Upper lobe of right lung (tissue), 1 donor: ENCODE results near the gene ARHGEF26. TPM values are rescaled to one million over a fixed set of nuclear protein-coding genes. Genes with fewer than 3 reads are reported as not detected.

Source experiments
- ATAC-seq: fragments of 200-7000 bp; cut with Tn5 transposase; one replicate; pipeline ENCODE4 v1.9.1; 2020; ENCODE audit warnings: mild to moderate bottlenecking, moderate library complexity
- DNase-seq: peaks from one replicate; pipeline ENCODE4 v3.0.0-alpha.2; 2020
- H3K27ac ChIP-seq: fragments of 200-600 bp; one replicate; pipeline ENCODE4 v1.8.0; 2022
- H3K27me3 ChIP-seq: fragments of 200-600 bp; one replicate; pipeline ENCODE4 v1.8.0; 2022; ENCODE audit warnings: mild to moderate bottlenecking
- H3K36me3 ChIP-seq: fragments of 200-600 bp; one replicate; pipeline ENCODE4 v1.8.0; 2022
- H3K4me1 ChIP-seq: fragments of 200-600 bp; one replicate; pipeline ENCODE4 v1.8.0; 2022
- H3K4me3 ChIP-seq: fragments of 200-600 bp; one replicate; pipeline ENCODE4 v1.8.0; 2022; ENCODE audit warnings: mild to moderate bottlenecking
- H3K9me3 ChIP-seq: fragments of 200-600 bp; one replicate; pipeline ENCODE4 v1.8.0; 2022
- CTCF ChIP-seq: fragments of 200-600 bp; IDR thresholded peaks from one replicate; pipeline ENCODE4 v1.8.0; 2022; ENCODE audit warnings: antibody characterized with exemption
- intact Hi-C: fragments of 100-400 bp; cut with DNase I; formaldehyde crosslinking; loops from one replicate; pipeline ENCODE4 v1.11.0; 2022
- total RNA-seq: library from RNA; stranded (reverse); fragmentation: NEBNext Ultra II Directional; extraction: Animal tissue kit (Norgen Biotek cat#: 25700); gene quantifications from one replicate; pipeline ENCODE4 v1.2.1, GENCODE V29; 2021
- donor health status: DM: no; HTN: yes; CAD: no; lungs with severe emphysema.

ARHGEF26 gene
- total RNA-seq, 1 donor from 2014 or later: 58.8 TPM

DNA sequence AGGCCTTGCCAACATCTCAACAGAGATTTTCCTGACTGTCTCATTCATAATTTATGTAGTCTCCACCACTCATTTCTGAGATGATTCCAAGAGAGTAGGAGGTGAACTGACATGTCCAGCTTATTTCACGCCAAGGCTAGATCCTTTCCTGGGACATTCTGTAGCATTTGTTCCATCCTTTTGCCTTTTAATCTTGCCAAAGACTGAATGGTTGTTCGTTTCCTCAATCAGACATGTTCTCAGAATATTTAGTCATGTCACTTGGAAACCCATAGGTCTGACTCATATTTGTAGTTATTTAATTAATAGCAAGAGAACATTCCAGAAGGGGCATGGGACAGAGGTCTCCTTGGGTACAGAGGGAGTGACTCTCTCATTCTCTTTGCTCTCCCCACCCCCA lies 122.2 kb downstream of the ARHGEF26 start:
- H3K27me3 ChIP-seq: no peaks in the 10 kb centered on the region
- no peaks in the 10 kb centered on the region for H3K9me3 ChIP-seq
- H3K36me3 ChIP-seq: no peaks in the 10 kb centered on the region
- H3K4me1 ChIP-seq: no peaks in the 10 kb centered on the region
- ATAC-seq: peak; percentile 45
- peak overlapping the region; percentile 4 for H3K27ac ChIP-seq
- no peak overlapping the region for H3K4me3 ChIP-seq
- TF ChIP-seq CTCF: no peak
- intact Hi-C loops: loop anchor here (10.0 kb wide), 1 partner anchor 149 kb away; no protein-coding TSS in a partner anchor
- DNase-seq: no peak

DNA sequence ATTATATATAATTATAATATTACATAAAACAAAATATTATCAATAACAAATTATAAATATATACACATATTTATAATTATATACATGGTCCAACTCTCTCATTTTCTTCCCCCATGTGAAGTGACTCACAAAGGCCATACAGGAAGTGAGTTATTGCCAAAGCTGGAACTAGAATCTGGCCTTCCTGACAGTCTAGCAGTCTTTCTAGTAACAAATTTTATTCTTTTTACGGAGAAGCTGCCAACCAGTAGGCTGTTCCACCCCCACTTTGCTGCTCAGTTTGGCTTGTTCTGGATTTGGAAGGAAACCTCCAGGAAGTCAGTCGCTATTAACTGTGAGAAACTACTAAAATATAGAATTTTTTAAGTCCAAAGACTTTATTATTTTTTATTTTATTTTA lies 123.5 kb downstream of the ARHGEF26 start:
- ATAC-seq (no peak), DNase-seq (no peak)
- TF ChIP-seq CTCF: no peak
- H3K27ac ChIP-seq: no peak overlapping the region
- H3K36me3 ChIP-seq: no peaks in the 10 kb centered on the region
- H3K4me1 ChIP-seq: no peaks in the 10 kb centered on the region
- H3K27me3 ChIP-seq: no peaks in the 10 kb centered on the region
- no peaks in the 10 kb centered on the region for H3K9me3 ChIP-seq
- no peak overlapping the region for H3K4me3 ChIP-seq
- intact Hi-C loops: loop anchor here (10.0 kb wide), 1 partner anchor 150 kb away; no protein-coding TSS in a partner anchor

- Histone ChIP-seq H3K9me3 (no peaks in the 10 kb centered on the region), H3K27ac (no peak overlapping the region), H3K36me3 (no peaks in the 10 kb centered on the region), H3K4me3 (no peak overlapping the region), H3K27me3 (no peaks in the 10 kb centered on the region), H3K4me1 (no peaks in the 10 kb centered on the region)
- DNase-seq (no peak), ATAC-seq (no peak)
- no peak for TF ChIP-seq CTCF
- intact Hi-C loops: loop anchor here (10.0 kb wide), 1 partner anchor 153 kb away; no protein-coding TSS in a partner anchor
These were observed 126.7 kb downstream of the ARHGEF26 start for GRCh38 chr3:154247806-154248415.

DNA sequence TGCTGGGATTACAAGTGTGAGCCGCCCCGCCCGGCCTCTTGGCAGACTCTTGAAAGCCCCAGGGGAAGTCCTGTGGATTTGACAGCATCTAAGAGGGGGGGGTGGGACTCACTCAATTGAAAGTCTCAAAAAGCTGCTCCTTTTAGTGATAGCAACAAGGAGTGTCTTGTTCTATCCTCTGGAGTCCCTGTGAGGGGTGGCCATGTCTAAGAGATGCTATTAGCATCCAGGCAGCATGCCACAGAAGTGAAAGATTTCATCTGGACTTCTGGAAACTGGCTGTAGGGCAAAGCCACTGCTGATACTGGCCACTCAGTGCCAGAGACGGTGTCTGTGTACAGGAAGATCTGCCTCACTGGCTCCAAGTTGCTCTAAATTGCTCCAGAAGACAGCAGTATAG lies 129.1 kb downstream of the ARHGEF26 start:
- no peaks in the 10 kb centered on the region for H3K9me3 ChIP-seq
- intact Hi-C loops: no loop called here
- DNase-seq: no peak
- H3K27ac ChIP-seq: no peak overlapping the region
- H3K4me1 ChIP-seq: no peaks in the 10 kb centered on the region
- ATAC-seq: no peak
- no peaks in the 10 kb centered on the region for H3K27me3 ChIP-seq
- TF ChIP-seq CTCF: no peak
- H3K4me3 ChIP-seq: no peak overlapping the region
- peaks cover 12% of the 10 kb centered on the region for H3K36me3 ChIP-seq

GRCh38 chr3:154251610-154252009 lies 130.4 kb downstream of the ARHGEF26 start:
- Histone ChIP-seq H3K4me3 (no peak overlapping the region), H3K27me3 (no peaks in the 10 kb centered on the region), H3K4me1 (no peaks in the 10 kb centered on the region), H3K27ac (no peak overlapping the region), H3K9me3 (no peaks in the 10 kb centered on the region), H3K36me3 (peaks cover 24% of the 10 kb centered on the region)
- intact Hi-C loops: no loop called here
- no peak for DNase-seq
- no peak for TF ChIP-seq CTCF
- no peak for ATAC-seq
